B cell (primary cell): ENCODE data around the gene CASKIN1. TPM values are rescaled to one million over a fixed set of nuclear protein-coding genes. Genes with fewer than 3 reads are reported as not detected.

Experiments used
- ATAC-seq: fragments of 200-7000 bp; cut with Tn5 transposase; one replicate; pipeline ENCODE4 v1.10.0; 2021; ENCODE audit warnings: low read depth, mild to moderate bottlenecking, moderate number of reproducible peaks, moderate library complexity
- CTCF ChIA-PET: fragments of 350-600 bp; sonication (Branson Sonifier 250); formaldehyde crosslinking; loops from one replicate; lab custom pipeline; 2021; ENCODE audit warnings: antibody characterized with exemption, inconsistent platforms; lab: Charles Lee
- POLR2A ChIA-PET: fragments of 350-600 bp; sonication (Branson Sonifier 250); formaldehyde crosslinking; loops from one replicate; lab custom pipeline; 2021; ENCODE audit warnings: antibody characterized with exemption; lab: Charles Lee
- DNase-seq: peaks from one replicate; pipeline ENCODE4 v3.0.0; 2013
- H2AFZ ChIP-seq: 2 replicates; pipeline ENCODE4 v1.6.1; 2012; ENCODE audit warnings: mild to moderate bottlenecking, low read depth, low read length; ENCODE audit not compliant: insufficient read depth, poor library complexity, severe bottlenecking
- H3K27ac ChIP-seq, 2 donors: 1 replicate in 1 of 2; 2 replicates in 1 of 2; pipeline ENCODE4 v1.5.1; 2012 to 2013; ENCODE audit warnings: low read length in 2 of 2, mild to moderate bottlenecking in 2 of 2, moderate library complexity in 1 of 2
- H3K27me3 ChIP-seq, 4 experiments: fragments of 200-600 bp in 1 of 4; sonication (generic) in 1 of 4; replicated peaks in 1 of 4; 1 replicate in 2 of 4; 2 replicates in 2 of 4; pipeline versions ENCODE4 v1.6.1 to v1.7.0; 2013 to 2016; ENCODE audit warnings: low read length in 3 of 4, mild to moderate bottlenecking in 2 of 4, mixed read lengths in 1 of 4, moderate library complexity in 1 of 4; ENCODE audit not compliant: insufficient read depth in 4 of 4, control insufficient read depth in 3 of 4; ENCODE audit errors: control extremely low read depth in 1 of 4
- H3K36me3 ChIP-seq, 2 experiments: replicated peaks in 1 of 2; 1 replicate in 1 of 2; 2 replicates in 1 of 2; pipeline versions ENCODE4 v1.6.1 to v1.7.1; 2013; ENCODE audit warnings: low read length in 1 of 2; ENCODE audit not compliant: insufficient read depth in 2 of 2, control insufficient read depth in 1 of 2; ENCODE audit errors: control extremely low read depth in 1 of 2, extremely low read depth in 1 of 2
- H3K4me1 ChIP-seq, 2 donors: fragments of 200-600 bp in 1 of 2; sonication (generic) in 1 of 2; 1 replicate in 1 of 2; 2 replicates in 1 of 2; pipeline versions ENCODE4 v1.5.1 to v1.6.1; 2013 to 2017; ENCODE audit warnings: low read length in 2 of 2; ENCODE audit not compliant: control insufficient read depth in 2 of 2, insufficient read depth in 2 of 2
- H3K4me2 ChIP-seq: replicated peaks from 2 replicates; pipeline ENCODE3; 2012; ENCODE audit warnings: mild to moderate bottlenecking, low read depth, low read length; ENCODE audit not compliant: poor library complexity, severe bottlenecking
- H3K4me3 ChIP-seq, 5 experiments: fragments of 200-600 bp in 1 of 5; sonication (generic) in 1 of 5; 1 replicate in 3 of 5; 2 replicates in 2 of 5; pipeline versions ENCODE4 v1.5.1 to v1.7.0; 2011 to 2016; ENCODE audit warnings: low read length in 4 of 5, mild to moderate bottlenecking in 4 of 5, low read depth in 2 of 5, control low read depth in 1 of 5, moderate library complexity in 1 of 5; ENCODE audit not compliant: insufficient read depth in 1 of 5; ENCODE audit errors: control extremely low read depth in 1 of 5, extremely low read depth in 1 of 5
- H3K79me2 ChIP-seq: fragments of 200-600 bp; sonication (generic); one replicate; pipeline ENCODE4 v1.6.0; 2016; ENCODE audit warnings: low read length; ENCODE audit not compliant: control insufficient read depth, insufficient read depth
- H3K9ac ChIP-seq: fragments of 200-600 bp; sonication (generic); 2 replicates; pipeline ENCODE4 v1.6.1; 2017; ENCODE audit warnings: mild to moderate bottlenecking, low read length, moderate library complexity
- H3K9me3 ChIP-seq, 3 donors: one replicate each; pipeline versions ENCODE4 v1.6.1 to v1.7.1; 2013; ENCODE audit warnings: low read length in 2 of 3; ENCODE audit not compliant: control insufficient read depth in 2 of 3, insufficient read depth in 1 of 3; ENCODE audit errors: control extremely low read depth in 1 of 3
- H4K20me1 ChIP-seq: 2 replicates; pipeline ENCODE4 v1.6.0; 2012; ENCODE audit warnings: mild to moderate bottlenecking, low read length; ENCODE audit not compliant: insufficient read depth, control insufficient read depth, poor library complexity, severe bottlenecking
- H3K27ac Mint-ChIP-seq: one replicate; pipeline ENCODE4 v1.8.0; 2021; ENCODE audit warnings: mixed read lengths
- H3K27me3 Mint-ChIP-seq: one replicate; pipeline ENCODE4 v1.8.0; 2021; ENCODE audit warnings: mixed read lengths
- H3K4me1 Mint-ChIP-seq: one replicate; pipeline ENCODE4 v1.8.0; 2021; ENCODE audit warnings: mixed read lengths
- H3K4me3 Mint-ChIP-seq: one replicate; pipeline ENCODE4 v1.8.0; 2021; ENCODE audit warnings: mixed read lengths
- H3K9me3 Mint-ChIP-seq: one replicate; pipeline ENCODE4 v1.8.0; 2022; ENCODE audit warnings: mixed read lengths; ENCODE audit not compliant: insufficient read depth
- EZH2 ChIP-seq: IDR thresholded peaks from 2 replicates; pipeline ENCODE4 v1.6.1; 2012; ENCODE audit warnings: borderline replicate concordance, low read depth, mild to moderate bottlenecking, moderate library complexity, low read length; ENCODE audit not compliant: insufficient read depth, poor library complexity, severe bottlenecking
- WGBS: methylation state at CpG from one replicate; pipeline ENCODE4 v1.1.5; 2013; ENCODE audit warnings: missing lambda C conversion rate; ENCODE audit not compliant: insufficient coverage; 5-methylcytosine and 5-hydroxymethylcytosine counted together
- intact Hi-C: fragments of 100-400 bp; cut with micrococcal nuclease; formaldehyde crosslinking; loops from one replicate; pipeline ENCODE4 v1.10.0; 2022
- polyA plus RNA-seq: library from polyadenylated mRNA; depleted of rRNA; stranded (reverse); fragments of >200 nt; gene quantifications from 2 replicates; pipeline ENCODE4 v1.2.3, GENCODE V29; 2012
- total RNA-seq, 2 donors: library from RNA; stranded (reverse); fragments of 120-200 nt in 1 of 2; gene quantifications; 1 replicate in 1 of 2; 2 replicates in 1 of 2; pipeline versions ENCODE4 v1.2.3 to v1.2.4, GENCODE V29; 2013 to 2022
- TF ChIP-seq, protein P1 (sequence below): fragments of 200-600 bp; IDR thresholded peaks from one replicate; pipeline ENCODE4 v1.8.0; 2022; ENCODE audit warnings: antibody characterized with exemption, mild to moderate bottlenecking

CASKIN1 gene
- total and polyA plus RNA-seq, 2 donors (not counting 1 experiment from before 2014, with no cell fraction given): 0.01 TPM; not detected in 1

DNA sequence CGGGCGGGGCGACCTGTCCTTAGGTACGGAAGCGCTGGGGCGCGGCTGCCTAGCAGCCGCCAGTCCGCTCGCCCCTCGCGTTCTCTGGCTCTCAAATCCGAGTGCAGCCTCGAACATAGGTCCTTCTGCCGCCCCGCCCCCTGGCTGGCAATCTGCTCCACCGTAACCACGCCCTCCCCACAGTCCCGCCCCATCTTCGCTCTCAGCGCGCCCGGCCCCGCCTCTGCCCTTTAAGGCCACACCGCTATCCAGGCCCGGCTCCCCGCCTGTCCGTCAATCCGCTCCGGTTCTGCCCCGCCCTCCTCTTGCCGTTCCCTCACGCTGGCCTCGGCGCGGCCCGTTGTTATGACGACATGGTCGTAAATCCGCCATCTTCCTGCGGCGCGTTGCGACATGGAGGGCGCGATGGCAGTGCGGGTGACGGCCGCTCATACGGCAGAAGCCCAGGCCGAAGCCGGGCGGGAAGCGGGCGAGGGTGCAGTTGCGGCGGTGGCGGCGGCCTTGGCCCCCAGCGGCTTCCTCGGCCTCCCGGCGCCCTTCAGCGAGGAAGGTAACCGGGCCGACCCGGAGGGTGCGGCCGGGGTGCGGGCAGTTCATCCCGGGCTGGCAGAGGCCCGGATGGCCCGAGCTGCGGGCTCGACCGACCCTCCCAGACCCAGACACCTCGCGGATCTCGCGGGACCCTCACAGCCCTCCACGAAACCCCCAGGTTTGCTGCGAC is 27.0 kb upstream of the CASKIN1 start, which contains the start of gene E4F1:
E4F1 (plus strand) TSS at position 371 of the 721 bp plus-strand sequence; CDS start at position 394, 23 bp downstream.
- TF ChIP-seq EZH2: no peak
- TF ChIP-seq, protein P1, sequence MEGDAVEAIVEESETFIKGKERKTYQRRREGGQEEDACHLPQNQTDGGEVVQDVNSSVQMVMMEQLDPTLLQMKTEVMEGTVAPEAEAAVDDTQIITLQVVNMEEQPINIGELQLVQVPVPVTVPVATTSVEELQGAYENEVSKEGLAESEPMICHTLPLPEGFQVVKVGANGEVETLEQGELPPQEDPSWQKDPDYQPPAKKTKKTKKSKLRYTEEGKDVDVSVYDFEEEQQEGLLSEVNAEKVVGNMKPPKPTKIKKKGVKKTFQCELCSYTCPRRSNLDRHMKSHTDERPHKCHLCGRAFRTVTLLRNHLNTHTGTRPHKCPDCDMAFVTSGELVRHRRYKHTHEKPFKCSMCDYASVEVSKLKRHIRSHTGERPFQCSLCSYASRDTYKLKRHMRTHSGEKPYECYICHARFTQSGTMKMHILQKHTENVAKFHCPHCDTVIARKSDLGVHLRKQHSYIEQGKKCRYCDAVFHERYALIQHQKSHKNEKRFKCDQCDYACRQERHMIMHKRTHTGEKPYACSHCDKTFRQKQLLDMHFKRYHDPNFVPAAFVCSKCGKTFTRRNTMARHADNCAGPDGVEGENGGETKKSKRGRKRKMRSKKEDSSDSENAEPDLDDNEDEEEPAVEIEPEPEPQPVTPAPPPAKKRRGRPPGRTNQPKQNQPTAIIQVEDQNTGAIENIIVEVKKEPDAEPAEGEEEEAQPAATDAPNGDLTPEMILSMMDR: no peak
- H3K4me3 Mint-ChIP-seq: peak within 1 kb of the TSS; percentile 86
- peaks cover 25% of the 10 kb centered on the region for H3K4me1 Mint-ChIP-seq
- peak within 1 kb of the TSS; percentile 95 for H3K4me2 ChIP-seq
- H3K4me1 ChIP-seq: peaks cover 6 to 16% of the 10 kb centered on the region in 2 donors
- under 1% methylated on average over 82 of the region's 82 CpGs for WGBS
- POLR2A ChIA-PET: interaction anchor here (1.5 kb wide), 1 partner anchor 28 kb away, joined by 4 read pairs; the partner anchor contains the start of gene ECI1
- H3K79me2 ChIP-seq: peaks cover 42% of the 10 kb centered on the region
- peaks cover 0 to 2% (median 0%) of the 10 kb centered on the region in 3 donors for H3K9me3 ChIP-seq
- H3K9me3 Mint-ChIP-seq: no peaks in the 10 kb centered on the region
- H4K20me1 ChIP-seq: peaks cover 13% of the 10 kb centered on the region
- DNase-seq (peak; percentile 100), ATAC-seq (peak; percentile 99)
- H3K27ac ChIP-seq: peak within 1 kb of the TSS; percentile 47 to 85
- H3K27me3 Mint-ChIP-seq: no peaks in the 10 kb centered on the region
- intact Hi-C loops: loop anchor here (1.0 to 2.0 kb wide), 6 partner anchors 8 to 200 kb away; partner anchors contain the start of genes ECI1, MLST8, RNPS1 and TRAF7
- CTCF ChIA-PET: interaction anchor here (1.0 kb wide), 2 partner anchors 28 to 68 kb away, joined by 3 read pairs; partner anchors contain the start of gene TRAF7
- H3K36me3 ChIP-seq: peaks cover 0 to 4% of the 10 kb centered on the region in 2 experiments
- peak within 1 kb of the TSS; percentile 85 for H3K9ac ChIP-seq
- H3K27me3 ChIP-seq: no peaks in the 10 kb centered on the region
- peak within 1 kb of the TSS; percentile 51 to 92 (median 82) for H3K4me3 ChIP-seq
- H2AFZ ChIP-seq: peak within 1 kb of the TSS; percentile 97
- H3K27ac Mint-ChIP-seq: peak within 1 kb of the TSS; percentile 86
